NT2/D1 (cell line): ENCODE measurements around the gene ARHGAP24.
"Not testable (repeated sequence)": the region's sequence is repeated elsewhere in the genome, so short reads cannot be mapped to it uniquely, and the experiment has no call there.

Experiments
- DNase-seq: peaks from one replicate; pipeline ENCODE4 v3.0.0-alpha.2; 2011; ENCODE audit warnings: low read depth, low spot score
- H3K27me3 ChIP-seq: 2 replicates; pipeline ENCODE4 v1.6.0; 2011; ENCODE audit warnings: mild to moderate bottlenecking; ENCODE audit not compliant: insufficient read length, insufficient read depth
- H3K36me3 ChIP-seq: 2 replicates; pipeline ENCODE4 v1.6.1; 2011; ENCODE audit warnings: mild to moderate bottlenecking, low read length, mixed read lengths; ENCODE audit not compliant: insufficient read depth, insufficient read length
- H3K4me1 ChIP-seq: 2 replicates; pipeline ENCODE4 v1.5.1; 2011; ENCODE audit not compliant: insufficient read depth, insufficient read length
- H3K4me3 ChIP-seq: 2 replicates; pipeline ENCODE4 v1.5.1; 2011; ENCODE audit warnings: low read depth; ENCODE audit not compliant: insufficient read length
- H3K9ac ChIP-seq: 2 replicates; pipeline ENCODE4 v1.6.0; 2011; ENCODE audit warnings: low read depth; ENCODE audit not compliant: insufficient read length
- H3K9me3 ChIP-seq: 2 replicates; pipeline ENCODE4 v1.5.1; 2011; ENCODE audit warnings: mild to moderate bottlenecking, low read length; ENCODE audit not compliant: insufficient read depth
- SUZ12 ChIP-seq: IDR thresholded peaks from 2 replicates; pipeline ENCODE4 v1.6.1; 2011; ENCODE audit not compliant: insufficient read length, insufficient read depth; ENCODE audit errors: extremely low read depth
- YY1 ChIP-seq: IDR thresholded peaks from 2 replicates; pipeline ENCODE4 v1.6.1; 2011; ENCODE audit not compliant: insufficient read length, insufficient read depth
- ZNF274 ChIP-seq: IDR thresholded peaks from 2 replicates; pipeline ENCODE4 v1.6.1; 2011; ENCODE audit warnings: mild to moderate bottlenecking, low read depth, low read length

ARHGAP24 gene

GRCh38 chr4:86015412-86016350, 540.7 kb downstream of the ARHGAP24 start:
- no peaks in the 10 kb centered on the region for H3K27me3 ChIP-seq
- TF ChIP-seq SUZ12 (no peak), ZNF274 (no peak)
- no peaks in the 10 kb centered on the region for H3K36me3 ChIP-seq
- no peaks in the 10 kb centered on the region for H3K4me1 ChIP-seq
- no peak for DNase-seq
- no peak overlapping the region for H3K9ac ChIP-seq
- no peaks in the 10 kb centered on the region for H3K9me3 ChIP-seq
- no peak overlapping the region for H3K4me3 ChIP-seq

GRCh38 chr4:86019362-86019761, 544.4 kb downstream of the ARHGAP24 start:
- TF ChIP-seq ZNF274 (no peak), SUZ12 (no peak), YY1 (no peak)
- Histone ChIP-seq H3K36me3 (no peaks in the 10 kb centered on the region), H3K27me3 (no peaks in the 10 kb centered on the region), H3K4me3 (no peak overlapping the region), H3K9me3 (no peaks in the 10 kb centered on the region), H3K9ac (no peak overlapping the region), H3K4me1 (no peaks in the 10 kb centered on the region)
- no peak for DNase-seq

GRCh38 chr4:86019906-86020305, 545.0 kb downstream of the ARHGAP24 start:
- H3K27me3 ChIP-seq, result no peaks in the 10 kb centered on the region
- TF ChIP-seq SUZ12 (no peak), YY1 (no peak), ZNF274 (no peak)
- H3K36me3 ChIP-seq, result no peaks in the 10 kb centered on the region
- DNase-seq, result no peak
- no peaks in the 10 kb centered on the region for H3K9me3 ChIP-seq
- no peak overlapping the region for H3K4me3 ChIP-seq
- H3K9ac ChIP-seq, result no peak overlapping the region
- H3K4me1 ChIP-seq, result no peaks in the 10 kb centered on the region

GRCh38 chr4:86021671-86022070, 546.7 kb downstream of the ARHGAP24 start:
- not testable (repeated sequence) for H3K27me3 ChIP-seq, H3K4me3 ChIP-seq, H3K36me3 ChIP-seq, H3K4me1 ChIP-seq, DNase-seq, H3K9ac ChIP-seq, H3K9me3 ChIP-seq

- Histone ChIP-seq H3K4me3 (no peak overlapping the region), H3K9ac (no peak overlapping the region), H3K4me1 (no peaks in the 10 kb centered on the region), H3K9me3 (no peaks in the 10 kb centered on the region), H3K27me3 (no peaks in the 10 kb centered on the region), H3K36me3 (no peaks in the 10 kb centered on the region)
- DNase-seq, result no peak
- no peak for TF ChIP-seq ZNF274
- TF ChIP-seq YY1, result no peak
- no peak for TF ChIP-seq SUZ12
Observed at GRCh38 chr4:86026720-86027119, 551.8 kb downstream of the ARHGAP24 start.

GRCh38 chr4:86031927-86032326, 557.0 kb downstream of the ARHGAP24 start:
- DNase-seq, result no peak
- Histone ChIP-seq H3K4me1 (no peaks in the 10 kb centered on the region), H3K9ac (no peak overlapping the region), H3K36me3 (no peaks in the 10 kb centered on the region), H3K9me3 (no peaks in the 10 kb centered on the region), H3K4me3 (no peak overlapping the region), H3K27me3 (no peaks in the 10 kb centered on the region)
- TF ChIP-seq ZNF274, result no peak
- TF ChIP-seq SUZ12, result no peak
- no peak for TF ChIP-seq YY1

- Histone ChIP-seq H3K4me3 (no peak overlapping the region), H3K36me3 (no peaks in the 10 kb centered on the region), H3K4me1 (no peaks in the 10 kb centered on the region), H3K9ac (no peak overlapping the region), H3K27me3 (no peaks in the 10 kb centered on the region), H3K9me3 (no peaks in the 10 kb centered on the region)
- DNase-seq, result no peak
- TF ChIP-seq ZNF274 (no peak), YY1 (no peak)
Observed at GRCh38 chr4:86032476-86033022, 557.6 kb downstream of the ARHGAP24 start.
